LNCaP clone FGC (cell line): Measurements from ENCODE around the gene CELSR1.
"Not testable (repeated sequence)": the region's sequence is repeated elsewhere in the genome, so short reads cannot be mapped to it uniquely, and the experiment has no call there.

Source experiments
- DNase-seq: peaks from one replicate; pipeline ENCODE4 v3.0.0-alpha.2; 2011; ENCODE audit warnings: low read depth
- H3K4me3 ChIP-seq: 2 replicates; pipeline ENCODE4 v1.5.1; 2011; ENCODE audit warnings: mild to moderate bottlenecking, low read depth, low read length, control low read depth
- TF ChIP-seq, protein P1 (sequence below): IDR thresholded peaks from 2 replicates; pipeline ENCODE4 v1.5.1; 2012; ENCODE audit warnings: mild to moderate bottlenecking; ENCODE audit not compliant: control insufficient read depth, insufficient read depth; ENCODE audit errors: extremely low read depth

CELSR1 gene

DNA sequence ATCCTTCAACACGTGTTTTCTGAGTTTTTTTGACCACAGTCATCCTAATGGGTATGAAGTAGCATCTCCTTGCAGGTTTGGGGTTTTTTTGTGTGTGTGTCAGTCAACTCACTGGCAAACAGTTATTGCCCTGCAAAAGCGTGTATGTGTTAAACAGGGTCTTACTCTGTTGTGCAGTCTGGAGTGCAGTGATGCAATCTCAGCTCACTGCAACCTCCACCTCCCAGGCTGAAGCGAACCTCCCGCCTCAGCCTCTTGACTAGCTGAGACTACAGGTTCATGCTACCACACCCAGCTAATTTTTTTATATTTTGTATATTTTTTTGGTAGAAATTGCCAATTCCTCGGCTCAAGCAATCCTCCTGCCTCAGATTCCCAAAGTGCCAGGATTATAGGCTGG is 15.4 kb downstream of the CELSR1 start:
- DNase-seq = no peak
- H3K4me3 ChIP-seq = no peak overlapping the region
- TF ChIP-seq, protein P1, sequence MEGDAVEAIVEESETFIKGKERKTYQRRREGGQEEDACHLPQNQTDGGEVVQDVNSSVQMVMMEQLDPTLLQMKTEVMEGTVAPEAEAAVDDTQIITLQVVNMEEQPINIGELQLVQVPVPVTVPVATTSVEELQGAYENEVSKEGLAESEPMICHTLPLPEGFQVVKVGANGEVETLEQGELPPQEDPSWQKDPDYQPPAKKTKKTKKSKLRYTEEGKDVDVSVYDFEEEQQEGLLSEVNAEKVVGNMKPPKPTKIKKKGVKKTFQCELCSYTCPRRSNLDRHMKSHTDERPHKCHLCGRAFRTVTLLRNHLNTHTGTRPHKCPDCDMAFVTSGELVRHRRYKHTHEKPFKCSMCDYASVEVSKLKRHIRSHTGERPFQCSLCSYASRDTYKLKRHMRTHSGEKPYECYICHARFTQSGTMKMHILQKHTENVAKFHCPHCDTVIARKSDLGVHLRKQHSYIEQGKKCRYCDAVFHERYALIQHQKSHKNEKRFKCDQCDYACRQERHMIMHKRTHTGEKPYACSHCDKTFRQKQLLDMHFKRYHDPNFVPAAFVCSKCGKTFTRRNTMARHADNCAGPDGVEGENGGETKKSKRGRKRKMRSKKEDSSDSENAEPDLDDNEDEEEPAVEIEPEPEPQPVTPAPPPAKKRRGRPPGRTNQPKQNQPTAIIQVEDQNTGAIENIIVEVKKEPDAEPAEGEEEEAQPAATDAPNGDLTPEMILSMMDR = no peak

GRCh38 chr22:46520880-46521279 is 16.5 kb downstream of the CELSR1 start:
- DNase-seq = no peak
- TF ChIP-seq, protein P1 = no peak
- H3K4me3 ChIP-seq = no peak overlapping the region

DNA sequence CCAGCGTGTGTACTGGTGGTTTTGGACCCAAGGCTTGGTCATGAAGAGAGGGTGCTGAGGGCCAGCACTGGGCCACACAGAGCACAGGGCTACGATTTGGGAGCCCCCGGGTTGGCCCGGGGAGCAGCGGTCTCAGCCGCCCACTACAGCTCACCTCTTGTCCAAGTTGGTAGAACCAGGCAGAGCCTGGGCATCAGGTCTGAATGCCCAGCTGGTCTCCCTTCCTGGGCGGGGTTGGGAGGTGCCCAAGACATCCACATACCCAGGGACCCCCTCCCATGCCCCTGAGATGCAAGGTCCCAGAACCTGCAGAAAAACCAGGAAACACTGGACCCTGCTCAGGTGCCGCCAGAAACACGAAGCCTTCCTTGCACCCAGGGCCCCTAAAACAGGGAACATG is 18.0 kb downstream of the CELSR1 start:
- H3K4me3 ChIP-seq = no peak overlapping the region
- DNase-seq = no peak
- TF ChIP-seq, protein P1 = no peak

- TF ChIP-seq, protein P1 = no peak
- DNase-seq = no peak
- no peak overlapping the region for H3K4me3 ChIP-seq
Measured at GRCh38 chr22:46518542-46519325, 18.7 kb downstream of the CELSR1 start.

- TF ChIP-seq, protein P1 = no peak
Measured at GRCh38 chr22:46518038-46518437, 19.4 kb downstream of the CELSR1 start.

GRCh38 chr22:46517255-46517761 is 20.1 kb downstream of the CELSR1 start:
- H3K4me3 ChIP-seq = no peak overlapping the region
- DNase-seq = no peak
- TF ChIP-seq, protein P1 = no peak

More at GRCh38 chr22:46518038-46518437, 19.4 kb downstream of the CELSR1 start:
- no peak for DNase-seq
- H3K4me3 ChIP-seq = no peak overlapping the region

GRCh38 chr22:46516638-46517037 is 20.8 kb downstream of the CELSR1 start:
- TF ChIP-seq, protein P1 = no peak
- H3K4me3 ChIP-seq = no peak overlapping the region
- DNase-seq = no peak

GRCh38 chr22:46516112-46516487 is 21.3 kb downstream of the CELSR1 start:
- not testable (repeated sequence) for H3K4me3 ChIP-seq, DNase-seq
